GM21381 (cell line): Measurements from ENCODE around the gene HLCS.

Experiments
- ATAC-seq: cut with Tn5 transposase; IDR thresholded peaks from one replicate; pipeline ENCODE4 v1.9.1; 2021; ENCODE audit warnings: mild to moderate bottlenecking, moderate library complexity; ENCODE audit not compliant: unreplicated experiment

HLCS gene

GRCh38 chr21:36851121-36851520, 115.3 kb downstream of the HLCS start:
- ATAC-seq: no peak

DNA sequence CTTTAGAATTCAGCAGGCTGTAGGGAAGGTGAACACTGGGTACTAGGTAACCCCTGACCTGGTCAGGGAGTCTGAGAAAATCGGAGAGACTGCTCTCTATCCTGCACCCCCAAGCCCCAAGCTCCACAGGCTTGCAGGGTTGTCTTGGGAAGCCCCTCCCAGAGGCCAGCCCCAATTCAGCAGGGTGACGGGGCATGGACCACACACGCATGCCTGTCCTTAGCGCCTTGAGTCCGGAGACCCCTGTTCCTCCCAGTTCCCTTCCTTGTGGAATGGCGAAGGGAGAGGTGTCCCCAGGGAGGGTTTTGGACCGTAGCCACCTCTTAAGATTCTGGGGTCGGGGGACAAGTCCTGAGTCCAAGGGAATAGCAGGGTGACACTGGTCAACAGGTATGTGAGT, 116.1 kb downstream of the HLCS start:
- ATAC-seq: no peak

- no peak for ATAC-seq
Measured at GRCh38 chr21:36849461-36850105, 116.9 kb downstream of the HLCS start.

DNA sequence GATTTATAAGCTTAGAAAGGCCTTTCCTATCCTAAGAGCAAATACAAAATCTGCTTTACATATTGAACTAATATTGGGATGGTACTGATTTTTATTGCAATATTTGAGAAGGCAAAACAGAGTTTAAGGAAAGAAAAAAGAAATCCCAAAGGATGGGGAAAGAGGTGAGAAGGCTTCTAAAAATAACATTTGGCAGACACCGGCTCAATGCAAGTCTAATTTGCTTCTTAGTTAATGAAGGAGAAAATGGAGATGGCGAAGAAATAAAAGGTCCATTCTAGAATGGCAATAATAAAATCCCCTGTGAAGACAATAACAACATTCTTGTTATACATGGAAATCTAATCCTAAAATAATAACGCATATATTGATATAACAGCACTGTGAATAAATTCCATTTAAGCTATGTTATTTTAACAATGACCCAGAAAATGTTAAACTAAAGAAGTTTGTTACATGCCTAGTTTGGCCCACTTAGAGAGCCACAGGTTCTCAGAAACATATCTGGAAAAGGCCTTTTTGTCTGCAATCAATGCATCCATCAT, 117.7 kb downstream of the HLCS start:
- no peak for ATAC-seq

DNA sequence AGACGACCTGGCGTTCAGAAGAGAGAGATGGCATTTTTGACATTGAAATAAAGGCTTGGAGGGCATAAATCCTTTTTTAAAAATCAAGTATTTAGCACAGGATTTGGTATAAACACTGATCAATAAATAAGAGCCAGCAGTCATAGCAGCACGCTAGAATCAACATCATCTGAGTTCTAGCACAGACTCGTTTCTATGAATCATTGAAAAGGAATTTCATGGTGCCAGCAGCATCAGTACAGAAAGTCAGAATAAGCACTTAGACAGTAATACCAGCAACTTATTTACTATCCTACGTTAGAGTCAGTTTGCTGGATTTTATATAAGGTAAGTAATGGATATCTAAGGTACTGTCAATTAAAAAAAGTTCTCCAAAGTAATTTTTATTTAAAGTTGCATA, 119.3 kb downstream of the HLCS start:
- ATAC-seq: no peak

- ATAC-seq: no peak
Measured at GRCh38 chr21:36846631-36847030, 119.8 kb downstream of the HLCS start.

GRCh38 chr21:36845790-36846189, 120.7 kb downstream of the HLCS start:
- no peak for ATAC-seq

DNA sequence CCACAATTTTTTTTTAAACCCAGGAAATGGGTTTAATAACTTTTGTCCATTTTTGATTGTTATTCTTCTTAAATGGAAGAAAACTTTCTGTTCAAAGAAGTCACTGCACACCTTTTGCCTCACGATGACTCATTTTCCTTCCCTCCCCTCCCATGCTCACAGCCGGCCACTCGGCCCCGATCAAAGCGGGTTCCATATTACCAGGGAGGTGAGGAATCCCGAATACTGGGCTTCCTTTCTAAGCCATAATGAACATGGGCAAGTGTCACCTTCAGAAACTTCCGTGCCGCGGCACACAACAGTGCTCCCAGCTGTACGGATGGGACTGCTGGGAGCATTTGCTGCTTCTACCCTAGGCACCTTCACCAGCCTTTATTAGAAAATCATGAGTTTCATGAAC, 121.4 kb downstream of the HLCS start:
- no peak for ATAC-seq

GRCh38 chr21:36841866-36842265, 124.6 kb downstream of the HLCS start:
- no peak for ATAC-seq

DNA sequence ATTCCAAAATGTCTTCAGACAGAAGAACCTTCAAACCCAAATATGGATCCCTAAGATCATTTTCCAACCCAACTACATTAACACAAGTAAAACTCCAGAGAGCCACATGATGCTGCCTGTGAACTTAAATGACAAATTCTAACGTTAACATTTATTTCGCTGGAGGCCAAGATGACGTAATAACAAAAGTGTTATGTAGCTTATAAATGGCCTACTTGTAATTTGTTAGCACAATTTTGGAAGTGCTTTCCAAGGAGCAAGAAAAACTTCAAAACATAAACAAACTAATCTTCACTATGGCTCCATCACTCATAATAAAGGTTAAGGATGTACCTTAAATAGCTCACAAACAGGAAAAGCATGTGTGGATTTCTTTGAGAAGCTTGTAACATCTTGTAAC, 126.7 kb downstream of the HLCS start:
- no peak for ATAC-seq

DNA sequence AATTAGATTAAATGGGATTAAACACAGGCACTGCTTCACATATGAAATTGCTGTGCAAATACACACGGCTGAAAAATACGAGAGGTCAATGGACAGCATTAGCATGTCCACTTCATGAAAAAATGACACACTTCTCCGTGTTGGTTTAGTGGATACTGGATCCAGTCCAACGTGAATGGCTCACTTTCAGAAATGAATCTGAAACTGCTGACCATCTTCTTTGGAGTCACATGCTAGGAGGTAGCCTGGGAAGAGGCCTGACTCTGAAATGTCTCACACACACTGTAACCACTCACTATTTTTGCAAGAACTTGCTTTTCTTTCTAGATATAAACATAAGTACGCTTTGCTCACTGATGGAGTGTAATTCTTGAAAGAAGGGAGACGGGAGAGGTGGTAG, 127.3 kb downstream of the HLCS start:
- no peak for ATAC-seq

- ATAC-seq: no peak
Measured at GRCh38 chr21:36835383-36835795, 131.1 kb downstream of the HLCS start.

- ATAC-seq: no peak
Measured at GRCh38 chr21:36834192-36834591, 132.3 kb downstream of the HLCS start.

DNA sequence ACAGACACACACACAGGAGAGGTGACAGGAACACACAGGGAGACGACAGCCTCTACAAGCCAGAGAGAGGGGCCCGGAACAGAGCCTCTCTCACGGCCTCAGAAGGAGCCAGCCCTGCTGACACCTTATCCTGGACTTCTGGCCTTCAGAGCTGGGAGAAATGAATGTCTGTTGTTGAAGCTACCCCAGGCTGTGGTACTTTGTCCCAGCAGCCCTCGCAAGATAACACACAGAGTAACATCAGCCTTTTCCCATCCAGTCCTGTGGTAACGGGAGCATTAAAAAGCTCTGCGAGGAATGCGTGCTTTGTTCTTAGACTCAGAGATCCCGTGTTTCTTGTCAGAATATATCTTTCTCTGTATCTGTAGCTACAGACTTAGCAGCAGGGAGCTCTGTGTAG, 136.4 kb downstream of the HLCS start:
- no peak for ATAC-seq

- ATAC-seq: no peak
Measured at GRCh38 chr21:36828891-36829515, 137.5 kb downstream of the HLCS start.

DNA sequence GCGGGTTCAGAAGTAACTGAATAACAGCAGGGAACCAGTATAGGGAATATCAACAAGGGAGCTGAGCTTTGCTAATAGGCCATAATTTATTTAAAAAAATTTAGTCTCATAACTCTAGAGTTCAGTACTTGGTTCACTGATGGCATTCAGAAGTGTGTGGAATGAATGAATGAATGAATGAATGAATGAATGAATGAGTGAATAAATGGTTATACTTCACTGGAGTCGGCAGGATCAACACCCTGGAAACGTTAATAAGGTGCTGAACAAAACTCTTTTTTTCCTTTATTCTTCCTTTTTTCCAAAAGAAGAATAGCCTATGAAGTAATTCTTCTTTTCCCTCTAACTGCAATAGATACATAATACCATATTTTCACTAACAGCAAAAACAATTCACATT, 138.3 kb downstream of the HLCS start:
- ATAC-seq: no peak

DNA sequence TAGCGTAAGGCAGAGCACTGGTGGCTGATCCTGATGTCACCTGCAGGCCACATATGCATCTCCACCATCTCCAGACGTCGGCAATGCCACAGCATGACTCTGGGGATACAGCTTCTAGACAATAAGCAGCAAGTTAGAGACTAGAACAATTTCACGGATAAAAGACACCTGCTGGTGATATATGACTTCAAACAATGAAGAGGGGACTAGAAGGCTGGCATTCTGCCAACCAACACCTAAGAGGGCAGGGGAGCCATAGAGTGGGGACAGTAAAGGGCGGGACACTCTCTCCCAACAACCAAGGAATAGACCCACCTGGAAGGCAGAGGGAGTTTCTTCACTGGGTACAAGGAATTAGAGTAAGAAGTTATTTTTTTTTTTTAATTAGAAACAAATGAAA, 140.8 kb downstream of the HLCS start:
- no peak for ATAC-seq

DNA sequence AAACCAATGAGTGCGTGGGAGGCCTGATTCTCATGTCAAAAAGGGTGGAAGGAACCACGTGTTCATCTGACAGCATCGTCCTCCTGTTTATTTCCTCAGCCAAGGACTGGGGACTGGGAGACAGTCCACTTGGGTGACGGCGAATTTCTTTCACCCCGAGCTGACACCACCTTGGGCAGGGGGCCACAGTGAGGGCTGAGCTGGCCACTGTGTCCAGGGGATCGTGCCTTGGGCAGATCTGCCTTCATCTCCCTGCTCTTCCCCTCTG, 145.5 kb downstream of the HLCS start:
- no peak for ATAC-seq

- no peak for ATAC-seq
Measured at GRCh38 chr21:36820176-36821031, 146.1 kb downstream of the HLCS start.

- no peak for ATAC-seq
Measured at GRCh38 chr21:36817732-36818450, 148.6 kb downstream of the HLCS start.

DNA sequence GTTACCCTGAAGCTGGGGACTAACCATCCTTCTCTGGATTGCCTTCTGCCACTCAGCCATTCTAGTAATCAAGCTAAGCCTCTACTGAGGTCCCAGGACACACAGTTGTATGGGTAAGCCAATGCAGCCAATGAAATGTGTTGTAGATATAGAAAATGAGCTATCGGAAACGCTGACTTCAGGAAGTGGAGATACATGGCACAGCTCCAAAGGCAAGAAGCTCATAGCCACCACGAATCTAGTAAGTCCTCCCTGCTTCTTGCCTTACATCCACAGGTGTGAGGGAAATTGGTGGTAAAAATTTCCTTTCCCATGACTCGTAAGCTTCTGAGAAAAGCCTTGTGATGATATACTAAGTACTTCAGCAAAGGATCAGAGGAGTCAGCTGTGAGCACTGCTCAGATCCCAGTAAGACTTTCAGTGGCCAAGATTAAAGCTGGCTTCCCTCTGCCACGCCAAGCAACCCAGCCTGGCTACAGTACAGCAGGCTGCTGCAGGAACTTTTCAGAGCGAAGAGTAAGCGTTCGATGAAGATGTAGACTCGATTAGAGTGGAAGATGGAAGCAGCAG, 149.8 kb downstream of the HLCS start:
- ATAC-seq: no peak
